CD8-positive, alpha-beta memory T cell (primary cell): ENCODE results near the gene ORAI3. TPM values are rescaled to one million over a fixed set of nuclear protein-coding genes. Genes with fewer than 3 reads are reported as not detected.
A peak's percentile ranks its signal among the peaks of the same experiment; 100 is the strongest.

Experiments
- CTCF ChIA-PET: fragments of 350-600 bp; sonication (Branson Sonifier 250); formaldehyde crosslinking; loops from one replicate; lab custom pipeline; 2021; ENCODE audit warnings: antibody characterized with exemption; lab: Charles Lee
- POLR2A ChIA-PET: fragments of 350-600 bp; sonication (Branson Sonifier 250); formaldehyde crosslinking; loops from one replicate; lab custom pipeline; 2021; ENCODE audit warnings: antibody characterized with exemption; lab: Charles Lee
- DNase-seq, 5 donors: peaks; one replicate each; pipeline versions ENCODE4 v3.0.0 to v3.0.0-alpha.2; 2020 to 2022; ENCODE audit warnings: mixed read lengths in 1 of 5
- H3K27ac ChIP-seq: one replicate; pipeline ENCODE4 v1.7.0; 2013; ENCODE audit warnings: low read depth, mild to moderate bottlenecking, low read length, moderate library complexity
- H3K27me3 ChIP-seq: 2 replicates; pipeline ENCODE4 v1.7.0; 2013; ENCODE audit warnings: low read length, mild to moderate bottlenecking; ENCODE audit not compliant: insufficient read depth, poor library complexity, severe bottlenecking
- H3K36me3 ChIP-seq: 2 replicates; pipeline ENCODE4 v1.7.0; 2013; ENCODE audit warnings: mild to moderate bottlenecking, low read length, moderate library complexity; ENCODE audit not compliant: insufficient read depth
- H3K4me1 ChIP-seq: 2 replicates; pipeline ENCODE4 v1.7.0; 2013; ENCODE audit warnings: mild to moderate bottlenecking, low read length, moderate library complexity; ENCODE audit not compliant: insufficient read depth
- H3K4me3 ChIP-seq: 2 replicates; pipeline ENCODE4 v1.7.0; 2013; ENCODE audit warnings: mild to moderate bottlenecking, low read length
- H3K9me3 ChIP-seq: 2 replicates; pipeline ENCODE4 v1.7.0; 2013; ENCODE audit warnings: mild to moderate bottlenecking, low read length
- H3K27ac Mint-ChIP-seq, 8 donors: one replicate each; pipeline ENCODE4 v1.8.0; 2020 to 2021; ENCODE audit warnings: mixed read lengths in 8 of 8, mild to moderate bottlenecking in 6 of 8, inconsistent platforms in 3 of 8, moderate library complexity in 3 of 8
- H3K27me3 Mint-ChIP-seq, 2 donors: one replicate each; pipeline ENCODE4 v1.8.0; 2020 to 2021; ENCODE audit warnings: mixed read lengths in 2 of 2, mild to moderate bottlenecking in 1 of 2, moderate library complexity in 1 of 2
- H3K36me3 Mint-ChIP-seq, 3 donors: one replicate each; pipeline ENCODE4 v1.8.0; 2020 to 2021; ENCODE audit warnings: mixed read lengths in 3 of 3, inconsistent platforms in 1 of 3, mild to moderate bottlenecking in 1 of 3
- H3K4me1 Mint-ChIP-seq, 3 donors: one replicate each; pipeline ENCODE4 v1.8.0; 2020 to 2021; ENCODE audit warnings: mixed read lengths in 3 of 3, inconsistent platforms in 1 of 3, mild to moderate bottlenecking in 1 of 3
- H3K4me3 Mint-ChIP-seq, 7 donors: one replicate each; pipeline ENCODE4 v1.8.0; 2020 to 2021; ENCODE audit warnings: mixed read lengths in 7 of 7, mild to moderate bottlenecking in 6 of 7, moderate library complexity in 4 of 7, inconsistent platforms in 2 of 7
- H3K9me3 Mint-ChIP-seq, 5 donors: one replicate each; pipeline ENCODE4 v1.8.0; 2020 to 2022; ENCODE audit warnings: mixed read lengths in 5 of 5, mild to moderate bottlenecking in 3 of 5, moderate library complexity in 2 of 5, inconsistent platforms in 1 of 5
- polyA plus RNA-seq: library from polyadenylated mRNA; unstranded; fragments of 300-500 nt; fragmentation: Illumina TruSeq; gene quantifications from one replicate; pipeline ENCODE4 v1.2.3, GENCODE V29; 2021
- total RNA-seq, 2 experiments: library from RNA; stranded (reverse); gene quantifications; one replicate each; pipeline ENCODE4 v1.2.3, GENCODE V29; 2021

ORAI3 gene
- total and polyA plus RNA-seq, 3 experiments from 2014 or later = 8.5 to 25.8 (median 8.8) TPM

DNA sequence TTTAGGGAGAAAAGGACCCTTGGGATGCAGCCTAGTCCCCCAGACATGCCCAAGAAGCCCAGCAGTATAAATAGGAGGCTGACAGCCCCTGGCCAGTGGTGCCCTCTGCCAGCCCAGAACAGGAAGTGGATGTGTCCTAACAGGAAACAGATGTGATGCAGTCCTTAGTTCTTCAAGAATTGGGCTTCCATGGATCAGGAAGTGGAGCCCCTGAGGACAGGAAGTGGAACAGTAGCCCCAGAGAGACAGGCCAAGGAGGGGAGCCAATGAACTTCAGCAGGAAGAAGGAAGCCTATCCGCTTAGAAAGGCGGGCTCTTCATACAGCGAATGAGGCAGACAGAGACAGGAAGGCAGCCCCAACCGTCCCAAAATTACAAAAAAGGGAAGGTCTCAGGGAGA lies 45.3 kb upstream of the ORAI3 start:
- POLR2A ChIA-PET = interaction anchor here (0.5 kb wide), 1 partner anchor 22 kb away, joined by 3 read pairs; no protein-coding TSS in a partner anchor
- H3K4me3 Mint-ChIP-seq = peak overlapping the region in 5 of 7 donors; percentile 1 to 98 (median 38)

DNA sequence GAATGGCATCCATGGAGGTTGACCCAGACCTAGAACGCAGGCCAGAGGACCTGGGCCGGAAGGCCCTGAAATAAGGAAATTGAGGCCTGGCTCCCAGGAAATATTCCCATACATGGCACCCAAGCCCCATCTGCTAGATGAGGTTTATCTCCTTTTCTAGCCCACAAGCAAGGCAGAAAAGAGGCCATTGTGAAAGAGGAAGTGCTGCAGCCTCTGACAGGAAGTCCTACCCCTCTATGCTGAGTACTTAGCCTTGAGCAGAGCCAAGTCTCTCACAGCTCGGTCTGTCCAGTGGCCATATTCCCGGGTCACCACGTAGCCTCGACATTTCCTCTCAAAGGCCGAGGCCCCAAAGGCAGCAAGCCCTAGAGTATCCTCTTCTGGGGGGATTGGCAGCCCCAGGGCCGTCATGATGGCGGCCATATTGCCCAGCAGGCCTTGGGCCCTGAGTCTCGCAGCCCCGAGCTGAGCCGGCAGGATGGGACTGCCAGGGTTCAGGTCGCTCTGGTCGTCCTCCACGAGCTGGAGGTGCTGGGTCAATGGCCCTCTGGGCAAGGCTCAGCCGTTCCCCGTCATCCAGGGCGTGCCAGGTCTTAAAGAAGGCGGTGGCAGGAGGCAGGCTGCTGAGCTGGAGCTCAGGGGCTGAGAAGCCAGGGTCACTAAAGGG lies 44.6 kb upstream of the ORAI3 start:
- peaks cover 37 to 48% (median 37%) of the 10 kb centered on the region in 3 donors for H3K4me1 Mint-ChIP-seq
- H3K27me3 Mint-ChIP-seq = no peaks in the 10 kb centered on the region
- peaks cover 0 to 4% (median 4%) of the 10 kb centered on the region in 3 donors for H3K36me3 Mint-ChIP-seq
- POLR2A ChIA-PET = interaction anchor here (0.6 kb wide), 1 partner anchor 767 kb away, joined by 3 read pairs; no protein-coding TSS in a partner anchor
- Histone ChIP-seq H3K4me3 (no peak overlapping the region), H3K27me3 (no peaks in the 10 kb centered on the region), H3K27ac (no peak overlapping the region), H3K4me1 (peaks cover 45% of the 10 kb centered on the region), H3K36me3 (no peaks in the 10 kb centered on the region), H3K9me3 (no peaks in the 10 kb centered on the region)
- H3K27ac Mint-ChIP-seq = peak overlapping the region in 2 of 8 donors; percentile 34 to 98
- peak overlapping the region in 3 of 7 donors; percentile 15 to 50 (median 44) for H3K4me3 Mint-ChIP-seq
- peaks cover 0 to 3% (median 0%) of the 10 kb centered on the region in 5 donors for H3K9me3 Mint-ChIP-seq
- DNase-seq = no peak
- CTCF ChIA-PET = interaction anchor here (5.9 kb wide), 1 partner anchor 59 kb away, joined by 88 read pairs; no protein-coding TSS in a partner anchor

More for the DNA sequence above, 45.3 kb upstream of the ORAI3 start:
- Mint-ChIP-seq H3K9me3 (peaks cover 0 to 3% (median 0%) of the 10 kb centered on the region in 5 donors), H3K36me3 (peaks cover 0 to 4% (median 4%) of the 10 kb centered on the region in 3 donors), H3K4me1 (peaks cover 37 to 48% (median 37%) of the 10 kb centered on the region in 3 donors), H3K27ac (peak overlapping the region; percentile 34 to 99 (median 75)), H3K27me3 (no peaks in the 10 kb centered on the region)
- no peaks in the 10 kb centered on the region for H3K9me3 ChIP-seq
- no peak for DNase-seq
- H3K4me1 ChIP-seq = peaks cover 45% of the 10 kb centered on the region
- no peak overlapping the region for H3K4me3 ChIP-seq
- no peak overlapping the region for H3K27ac ChIP-seq
- H3K27me3 ChIP-seq = no peaks in the 10 kb centered on the region
- no peaks in the 10 kb centered on the region for H3K36me3 ChIP-seq
- CTCF ChIA-PET = interaction anchor here (3.7 to 5.9 kb wide), 2 partner anchors 12 to 59 kb away, joined by 33 to 88 read pairs; partner anchors contain the start of gene BCL7C

DNA sequence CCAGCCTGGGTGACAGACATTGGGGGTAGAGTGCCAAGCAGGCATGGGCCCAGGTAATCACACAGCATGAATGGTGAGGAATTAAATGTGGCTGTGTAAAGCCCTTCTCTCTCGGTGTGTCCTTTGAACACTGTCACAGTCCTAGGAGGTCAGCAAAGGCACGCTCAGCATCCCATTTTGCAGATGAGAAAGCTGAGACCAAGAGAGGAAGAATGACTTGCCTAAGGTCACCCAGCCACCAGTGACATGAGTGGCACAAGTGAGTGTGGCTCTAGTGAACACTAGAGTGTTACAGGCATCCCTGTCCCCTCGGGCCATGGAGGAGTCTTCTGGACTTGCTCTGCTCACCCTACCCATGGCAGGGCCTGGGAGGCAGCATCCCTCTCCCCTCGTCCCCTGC lies 41.8 kb upstream of the ORAI3 start:
- DNase-seq = no peak
- peaks cover 0 to 4% (median 4%) of the 10 kb centered on the region in 3 donors for H3K36me3 Mint-ChIP-seq
- H3K27me3 Mint-ChIP-seq = no peaks in the 10 kb centered on the region
- peaks cover 27 to 39% (median 28%) of the 10 kb centered on the region in 3 donors for H3K4me1 Mint-ChIP-seq
- CTCF ChIA-PET = interaction anchor here (1.0 kb wide), 1 partner anchor 32 kb away, joined by 3 read pairs; no protein-coding TSS in a partner anchor
- Histone ChIP-seq H3K9me3 (no peaks in the 10 kb centered on the region), H3K27me3 (no peaks in the 10 kb centered on the region), H3K36me3 (no peaks in the 10 kb centered on the region), H3K27ac (no peak overlapping the region), H3K4me3 (no peak overlapping the region), H3K4me1 (peaks cover 34% of the 10 kb centered on the region)
- H3K9me3 Mint-ChIP-seq = peaks cover 0 to 3% (median 0%) of the 10 kb centered on the region in 5 donors
- POLR2A ChIA-PET = no interaction called here
- H3K27ac Mint-ChIP-seq = peak overlapping the region in 1 of 8 donors; percentile 57
- H3K4me3 Mint-ChIP-seq = no peak overlapping the region

DNA sequence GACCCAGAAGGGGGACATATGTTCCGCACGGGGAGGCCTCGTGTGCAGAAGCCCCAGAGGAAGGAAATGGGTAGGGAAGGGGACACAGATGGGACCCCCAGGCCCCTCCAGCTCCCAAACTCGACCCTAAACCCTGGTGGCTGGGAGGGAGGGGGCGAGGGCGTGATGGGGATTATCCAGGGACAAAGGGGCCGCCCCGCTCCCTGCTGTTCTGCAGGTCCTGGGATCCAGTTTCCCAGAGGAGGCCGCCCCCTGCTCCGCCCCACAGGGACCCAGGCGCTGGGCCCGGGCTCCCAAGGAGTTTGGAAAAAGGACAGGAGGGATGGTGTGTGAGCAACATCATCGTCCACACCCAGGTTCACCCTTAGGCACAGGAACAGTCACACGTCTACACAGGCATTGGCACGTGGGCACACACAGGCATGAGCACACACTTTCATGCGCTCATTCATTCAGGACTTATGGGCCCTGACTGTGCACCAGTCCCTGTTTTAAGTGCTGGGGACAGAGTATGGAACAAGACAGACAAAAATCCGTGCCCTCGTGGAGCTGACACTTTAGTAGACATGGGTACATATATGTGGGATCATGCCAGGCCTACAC lies 38.3 kb upstream of the ORAI3 start:
- H3K27ac ChIP-seq = no peak overlapping the region
- ChIA-PET CTCF (no interaction called here), POLR2A (no interaction called here)
- Mint-ChIP-seq H3K9me3 (no peaks in the 10 kb centered on the region), H3K4me3 (no peak overlapping the region), H3K36me3 (no peaks in the 10 kb centered on the region), H3K4me1 (peaks cover 9 to 17% (median 10%) of the 10 kb centered on the region in 3 donors), H3K27me3 (no peaks in the 10 kb centered on the region), H3K27ac (no peak overlapping the region)
- no peaks in the 10 kb centered on the region for H3K36me3 ChIP-seq
- no peaks in the 10 kb centered on the region for H3K27me3 ChIP-seq
- no peaks in the 10 kb centered on the region for H3K9me3 ChIP-seq
- peaks cover 11% of the 10 kb centered on the region for H3K4me1 ChIP-seq
- DNase-seq = no peak
- no peak overlapping the region for H3K4me3 ChIP-seq

DNA sequence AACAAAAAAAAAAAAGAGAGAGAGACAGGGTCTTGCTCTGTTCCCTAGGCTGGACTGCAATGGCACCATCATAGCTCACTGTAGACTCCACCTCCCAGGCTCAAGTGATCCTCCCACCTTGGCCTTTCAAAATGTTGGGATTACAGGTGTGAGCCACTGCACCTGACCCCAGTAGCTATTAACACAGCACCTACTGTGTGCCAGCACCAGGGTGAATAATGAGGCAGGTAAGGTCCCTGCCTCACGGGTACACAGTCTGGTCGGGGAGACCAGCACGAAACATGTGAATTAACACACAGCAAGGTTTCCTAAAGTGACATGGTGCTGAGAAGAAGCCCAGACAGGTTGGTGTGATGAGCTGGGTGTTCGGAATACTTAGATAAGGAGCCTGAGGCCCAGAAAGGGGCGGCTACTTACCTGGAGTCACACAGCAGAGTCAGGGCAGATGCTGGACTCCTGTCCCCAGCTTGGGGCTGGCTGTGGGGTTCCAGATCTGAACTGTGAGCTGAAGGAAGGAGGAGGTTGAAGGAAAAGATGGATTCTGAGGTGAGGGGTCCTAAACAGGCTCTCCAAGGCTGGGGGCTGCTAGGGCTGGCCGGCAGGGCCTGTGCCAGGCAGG lies 36.0 kb upstream of the ORAI3 start:
- no peak overlapping the region for H3K4me3 Mint-ChIP-seq
- H3K27me3 ChIP-seq = no peaks in the 10 kb centered on the region
- ChIA-PET CTCF (interaction anchor here (1.3 to 1.6 kb wide), 2 partner anchors 12 to 68 kb away, joined by 6 to 8 read pairs; no protein-coding TSS in a partner anchor), POLR2A (no interaction called here)
- H3K4me3 ChIP-seq = no peak overlapping the region
- H3K4me1 Mint-ChIP-seq = peaks cover 1 to 2% (median 1%) of the 10 kb centered on the region in 3 donors
- no peaks in the 10 kb centered on the region for H3K27me3 Mint-ChIP-seq
- H3K36me3 ChIP-seq = no peaks in the 10 kb centered on the region
- H3K27ac Mint-ChIP-seq = no peak overlapping the region
- peaks cover 3% of the 10 kb centered on the region for H3K4me1 ChIP-seq
- DNase-seq = no peak
- H3K36me3 Mint-ChIP-seq = no peaks in the 10 kb centered on the region
- H3K9me3 Mint-ChIP-seq = no peaks in the 10 kb centered on the region
- H3K9me3 ChIP-seq = no peaks in the 10 kb centered on the region
- H3K27ac ChIP-seq = no peak overlapping the region

DNA sequence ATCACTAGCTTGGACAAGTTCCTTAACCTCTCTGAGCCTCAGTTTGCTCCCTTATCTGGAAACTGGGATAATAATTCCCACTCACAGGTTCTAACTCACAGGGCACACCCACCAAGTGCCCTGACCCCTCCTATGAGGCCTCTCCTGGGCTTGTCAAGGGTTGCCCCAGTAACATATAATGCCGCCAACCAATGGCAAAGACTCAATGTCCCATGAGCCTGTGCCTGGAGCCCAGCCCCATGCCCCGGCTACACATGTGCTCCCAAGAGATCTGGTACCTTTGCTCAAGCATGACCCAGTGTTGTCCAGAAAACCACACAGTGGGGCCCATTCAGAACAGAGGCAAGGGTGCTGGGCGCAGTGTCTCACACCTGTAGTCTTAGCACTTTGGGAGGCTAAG lies 34.0 kb upstream of the ORAI3 start:
- Mint-ChIP-seq H3K4me3 (no peak overlapping the region), H3K27ac (no peak overlapping the region), H3K36me3 (no peaks in the 10 kb centered on the region), H3K9me3 (no peaks in the 10 kb centered on the region), H3K4me1 (no peaks in the 10 kb centered on the region), H3K27me3 (no peaks in the 10 kb centered on the region)
- Histone ChIP-seq H3K4me3 (no peak overlapping the region), H3K27me3 (no peaks in the 10 kb centered on the region), H3K36me3 (no peaks in the 10 kb centered on the region), H3K4me1 (no peaks in the 10 kb centered on the region), H3K9me3 (no peaks in the 10 kb centered on the region), H3K27ac (no peak overlapping the region)
- DNase-seq = no peak
- POLR2A ChIA-PET = no interaction called here
- CTCF ChIA-PET = interaction anchor here (1.0 to 1.4 kb wide), 2 partner anchors 40 to 70 kb away, joined by 3 to 4 read pairs; no protein-coding TSS in a partner anchor

DNA sequence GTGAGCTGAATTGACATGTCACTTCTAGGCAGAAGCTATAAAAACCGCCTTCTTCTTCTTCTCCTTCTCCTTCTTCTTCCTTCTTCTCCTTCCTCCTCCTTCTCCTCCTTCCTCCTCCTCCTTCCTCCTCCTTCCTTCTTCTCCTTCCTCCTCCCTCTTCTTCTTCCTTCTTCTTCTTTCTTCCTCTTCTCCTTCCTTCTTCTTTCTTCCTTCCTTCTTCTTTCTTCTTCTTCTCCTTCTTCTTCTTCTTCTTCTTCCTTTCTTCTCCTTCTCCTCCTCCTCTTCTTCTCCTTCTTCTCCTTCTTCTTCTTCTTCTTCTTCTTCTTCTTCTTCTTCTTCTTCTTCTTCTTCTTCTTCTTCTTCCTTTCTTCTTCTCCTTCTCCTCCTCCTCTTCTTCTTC lies 30.3 kb upstream of the ORAI3 start:
- Mint-ChIP-seq H3K27ac (no peak overlapping the region), H3K36me3 (peaks cover 0 to 14% (median 0%) of the 10 kb centered on the region in 3 donors), H3K4me3 (no peak overlapping the region), H3K9me3 (no peaks in the 10 kb centered on the region), H3K27me3 (no peaks in the 10 kb centered on the region), H3K4me1 (peaks cover 4 to 10% (median 9%) of the 10 kb centered on the region in 3 donors)
- POLR2A ChIA-PET = no interaction called here
- Histone ChIP-seq H3K36me3 (no peaks in the 10 kb centered on the region), H3K27ac (no peak overlapping the region), H3K4me1 (no peaks in the 10 kb centered on the region), H3K4me3 (no peak overlapping the region), H3K9me3 (no peaks in the 10 kb centered on the region), H3K27me3 (no peaks in the 10 kb centered on the region)
- CTCF ChIA-PET = interaction anchor here (0.6 to 5.6 kb wide), 3 partner anchors 44 to 246 kb away, joined by 3 to 60 read pairs (median 3); no protein-coding TSS in a partner anchor
- no peak for DNase-seq
